K562 (cell line): Measurements from ENCODE around the gene PRR23E.

Source experiments
- ELF1 ChIP-seq: fragments of 200-800 bp; sonication (Bioruptor generic); IDR thresholded peaks from 2 replicates; pipeline ENCODE4 v1.6.1; 2016; ENCODE audit warnings: missing genetic modification characterization, missing compliant biosample characterization
- FOXK1 ChIP-seq: sonication (generic); formaldehyde crosslinking; IDR thresholded peaks from 2 replicates; pipeline ENCODE4 v1.8.0; 2022; ENCODE audit warnings: missing genetic modification reagents, mild to moderate bottlenecking, borderline replicate concordance
- MAZ ChIP-seq, 2 experiments: fragments of 450-650 bp in 1 of 2; sonication (generic) in 1 of 2; formaldehyde crosslinking; IDR thresholded peaks in 1 of 2; conservative IDR thresholded peaks in 1 of 2; 2 replicates each; pipeline versions ENCODE4 v1.4.0 to v1.5.0; 2020; ENCODE audit warnings: mild to moderate bottlenecking in 1 of 2, missing genetic modification reagents in 1 of 2
- TF ChIP-seq, protein P1 (sequence below): fragments of 250-450 bp; sonication (Bioruptor Pico); IDR thresholded peaks from 2 replicates; pipeline ENCODE4 v1.5.0; 2021; ENCODE audit warnings: mild to moderate bottlenecking, moderate library complexity

- TF ChIP-seq MAZ (CRISPR knock-in tag; conservative IDR thresholded peaks at IDR 0.05 in 1 of 2, IDR thresholded peaks at IDR 0.05 in 1 of 2): no peak
- TF ChIP-seq, protein P1, sequence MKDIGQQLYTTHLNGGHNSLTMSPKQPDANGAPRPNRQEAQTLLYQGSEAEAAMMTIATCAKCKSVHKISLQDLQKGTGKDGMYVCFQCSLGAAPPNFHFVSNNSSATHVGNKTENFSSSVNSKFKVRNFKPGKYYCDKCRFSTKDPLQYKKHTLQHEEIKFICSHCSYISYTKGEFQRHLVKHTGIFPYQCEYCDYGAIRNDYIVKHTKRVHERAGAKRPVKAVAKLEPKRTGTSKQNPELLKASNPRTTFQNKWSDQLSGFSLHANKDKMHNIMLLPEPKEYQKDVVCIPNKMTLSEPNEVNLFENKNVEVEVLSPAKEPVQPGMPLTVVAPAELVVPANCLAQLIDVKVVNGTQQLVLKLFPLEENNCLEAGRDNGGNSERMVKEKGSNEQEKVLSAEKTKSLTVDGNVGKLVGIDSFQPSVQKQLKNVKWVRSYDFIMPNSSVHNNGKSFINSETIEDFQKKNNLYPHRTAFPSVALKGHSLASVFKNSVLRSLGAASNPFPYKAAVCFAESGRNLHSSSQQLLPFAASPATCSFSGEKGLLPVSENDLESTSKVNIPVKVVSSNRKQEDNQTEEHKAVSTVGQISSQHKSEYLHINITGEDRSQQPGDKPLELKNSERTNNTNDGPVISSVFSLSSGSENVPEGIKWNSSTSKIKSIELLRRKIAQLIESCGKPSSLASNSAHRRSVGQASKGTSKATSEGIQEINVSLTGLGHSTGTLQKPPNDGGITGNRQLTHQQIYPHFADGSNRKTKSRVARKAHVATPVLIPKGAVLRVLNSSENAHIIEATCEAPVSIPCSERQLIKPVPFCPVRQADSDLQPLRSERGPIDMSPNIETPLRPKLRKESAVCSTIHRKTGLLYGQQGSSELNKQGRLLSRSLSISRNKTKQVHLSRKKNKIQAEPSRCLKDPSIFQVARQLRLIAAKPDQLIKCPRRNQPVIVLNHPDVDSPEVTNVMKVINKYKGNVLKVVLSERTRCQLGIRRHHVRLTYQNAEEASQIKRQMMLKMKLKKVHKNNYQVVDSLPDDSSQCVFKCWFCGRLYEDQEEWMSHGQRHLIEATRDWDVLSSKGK (CRISPR knock-in tag): no peak
- no peak for TF ChIP-seq ELF1 (tag)
- no peak for TF ChIP-seq FOXK1 (CRISPR knock-in tag)
Observed at GRCh38 chr3:127161973-127162579, 30.9 kb upstream of the PRR23E start.
